H9 (cell line): ENCODE measurements around the gene P4HB. TPM values are rescaled to one million over a fixed set of nuclear protein-coding genes. Genes with fewer than 3 reads are reported as not detected.

ENCODE experiments used
- DNase-seq: peaks from one replicate; pipeline ENCODE4 v3.0.0-alpha.2; 2017
- H2AFZ ChIP-seq: one replicate; pipeline ENCODE4 v1.6.1; 2013; ENCODE audit warnings: mild to moderate bottlenecking, low read length, control low read depth, moderate library complexity
- H2AK5ac ChIP-seq: 2 replicates; pipeline ENCODE4 v1.6.1; 2013; ENCODE audit warnings: low read length, control low read depth, mixed read lengths; ENCODE audit not compliant: insufficient read length
- H2BK120ac ChIP-seq: one replicate; pipeline ENCODE4 v1.6.1; 2013; ENCODE audit warnings: low read depth, mild to moderate bottlenecking, low read length, control low read depth, inconsistent platforms; ENCODE audit not compliant: poor library complexity, severe bottlenecking
- H2BK12ac ChIP-seq: 2 replicates; pipeline ENCODE4 v1.6.1; 2013; ENCODE audit warnings: low read length, control low read depth, mixed read lengths, low read depth; ENCODE audit not compliant: insufficient read length
- H2BK15ac ChIP-seq: 2 replicates; pipeline ENCODE4 v1.6.1; 2013; ENCODE audit warnings: low read depth, low read length, control low read depth
- H2BK20ac ChIP-seq: one replicate; pipeline ENCODE4 v1.6.1; 2013; ENCODE audit warnings: low read depth, mild to moderate bottlenecking, low read length, control low read depth, inconsistent platforms; ENCODE audit not compliant: poor library complexity, severe bottlenecking
- H2BK5ac ChIP-seq: 2 replicates; pipeline ENCODE4 v1.6.1; 2013; ENCODE audit warnings: low read length, control low read depth, mixed read lengths; ENCODE audit not compliant: insufficient read length
- H3K14ac ChIP-seq: 2 replicates; pipeline ENCODE4 v1.6.1; 2013; ENCODE audit warnings: low read length, control low read depth; ENCODE audit not compliant: insufficient read depth
- H3K18ac ChIP-seq: 2 replicates; pipeline ENCODE4 v1.6.1; 2013; ENCODE audit warnings: low read depth, mild to moderate bottlenecking, mixed read lengths, low read length, control low read depth; ENCODE audit not compliant: insufficient read length
- H3K23ac ChIP-seq: 2 replicates; pipeline ENCODE4 v1.6.1; 2013; ENCODE audit warnings: low read length, control low read depth, mixed read lengths, low read depth; ENCODE audit not compliant: insufficient read length
- H3K23me2 ChIP-seq: 2 replicates; pipeline ENCODE4 v1.6.1; 2013; ENCODE audit warnings: low read depth, mild to moderate bottlenecking, mixed read lengths, low read length, control low read depth; ENCODE audit not compliant: insufficient read length, poor library complexity, severe bottlenecking
- H3K27ac ChIP-seq: 2 replicates; pipeline ENCODE4 v1.5.1; 2013; ENCODE audit warnings: low read length, control low read depth, mixed read lengths, low read depth; ENCODE audit not compliant: insufficient read length
- H3K27me3 ChIP-seq: 2 replicates; pipeline ENCODE4 v1.6.1; 2013; ENCODE audit warnings: low read length, control low read depth, inconsistent platforms; ENCODE audit not compliant: insufficient read depth
- H3K4ac ChIP-seq: 2 replicates; pipeline ENCODE4 v1.6.1; 2013; ENCODE audit warnings: low read depth, mild to moderate bottlenecking, control low read depth, inconsistent platforms, low read length, moderate library complexity
- H3K4me1 ChIP-seq: 2 replicates; pipeline ENCODE4 v1.6.1; 2013; ENCODE audit warnings: low read length, control low read depth, inconsistent platforms; ENCODE audit not compliant: insufficient read depth
- H3K4me2 ChIP-seq: 2 replicates; pipeline ENCODE4 v1.6.1; 2013; ENCODE audit warnings: low read length, control low read depth, mixed read lengths; ENCODE audit not compliant: insufficient read length, insufficient read depth
- H3K56ac ChIP-seq: 2 replicates; pipeline ENCODE4 v1.6.1; 2013; ENCODE audit warnings: low read depth, mild to moderate bottlenecking, mixed read lengths, low read length, control low read depth; ENCODE audit not compliant: insufficient read length
- H3K79me1 ChIP-seq: 2 replicates; pipeline ENCODE4 v1.6.1; 2013; ENCODE audit warnings: low read depth, mild to moderate bottlenecking, moderate library complexity, low read length, control low read depth, inconsistent platforms; ENCODE audit not compliant: insufficient read depth, poor library complexity, severe bottlenecking
- H3K79me2 ChIP-seq: 2 replicates; pipeline ENCODE4 v1.6.1; 2013; ENCODE audit warnings: low read length, control low read depth, inconsistent platforms; ENCODE audit not compliant: insufficient read depth
- H3K9ac ChIP-seq: 2 replicates; pipeline ENCODE4 v1.6.1; 2013; ENCODE audit warnings: low read length, control low read depth, mixed read lengths; ENCODE audit not compliant: insufficient read length; ENCODE audit errors: extremely low read depth
- H3K9me3 ChIP-seq: one replicate; pipeline ENCODE4 v1.6.1; 2013; ENCODE audit warnings: low read depth, low read length, inconsistent platforms; ENCODE audit not compliant: control insufficient read depth
- H3T11ph ChIP-seq: one replicate; pipeline ENCODE4 v1.6.1; 2013; ENCODE audit warnings: mild to moderate bottlenecking, low read length, control low read depth, inconsistent platforms
- H4K20me1 ChIP-seq: one replicate; pipeline ENCODE4 v1.6.1; 2013; ENCODE audit not compliant: control insufficient read depth, insufficient read length, insufficient read depth
- H4K5ac ChIP-seq: 2 replicates; pipeline ENCODE4 v1.6.1; 2013; ENCODE audit warnings: low read depth, mild to moderate bottlenecking, mixed read lengths, low read length, control low read depth; ENCODE audit not compliant: insufficient read length
- H4K8ac ChIP-seq: replicated peaks from 2 replicates; pipeline ENCODE4 v1.6.1; 2013; ENCODE audit warnings: low read length, control low read depth, mixed read lengths, low read depth; ENCODE audit not compliant: insufficient read length
- H4K91ac ChIP-seq: 2 replicates; pipeline ENCODE4 v1.6.1; 2013; ENCODE audit warnings: low read depth, mild to moderate bottlenecking, moderate library complexity, mixed read lengths, low read length, control low read depth; ENCODE audit not compliant: insufficient read length
- H3K27ac Mint-ChIP-seq, 3 experiments: 2 replicates in 2 of 3; 3 replicates in 1 of 3; pipeline ENCODE4 v1.8.0; 2020 to 2021; ENCODE audit warnings: mixed read lengths in 3 of 3, mild to moderate bottlenecking in 1 of 3, moderate library complexity in 1 of 3
- H3K27me3 Mint-ChIP-seq: 2 replicates; pipeline ENCODE4 v1.8.0; 2021; ENCODE audit warnings: low read depth, mild to moderate bottlenecking, moderate library complexity, mixed read lengths
- H3K36me3 Mint-ChIP-seq, 3 experiments: 2 replicates in 2 of 3; 3 replicates in 1 of 3; pipeline ENCODE4 v1.8.0; 2020 to 2021; ENCODE audit warnings: low read depth in 3 of 3, mixed read lengths in 3 of 3; ENCODE audit not compliant: insufficient read depth in 1 of 3
- H3K4me1 Mint-ChIP-seq, 2 experiments: 2 replicates each; pipeline ENCODE4 v1.8.0; 2020; ENCODE audit warnings: mixed read lengths in 2 of 2
- H3K4me3 Mint-ChIP-seq, 2 experiments: 2 replicates in 1 of 2; 3 replicates in 1 of 2; pipeline ENCODE4 v1.8.0; 2020 to 2021; ENCODE audit warnings: mild to moderate bottlenecking in 2 of 2, mixed read lengths in 2 of 2, moderate library complexity in 1 of 2
- H3K9me3 Mint-ChIP-seq, 2 experiments: 2 replicates in 1 of 2; 3 replicates in 1 of 2; pipeline ENCODE4 v1.8.0; 2020; ENCODE audit warnings: mild to moderate bottlenecking in 2 of 2, mixed read lengths in 2 of 2, moderate library complexity in 1 of 2
- WGBS: extraction: QIAGEN DNeasy Blood & Tissue Kit; methylation state at CpG from one replicate; pipeline ENCODE4 v1.1.7; 2013; ENCODE audit warnings: missing lambda C conversion rate, low lambda C conversion rate, mixed read lengths; ENCODE audit not compliant: insufficient read length; ENCODE audit errors: extremely low coverage; 5-methylcytosine and 5-hydroxymethylcytosine counted together
- total RNA-seq: library from RNA; stranded (reverse); gene quantifications from 2 replicates; pipeline ENCODE4 v1.2.1, GENCODE V29; 2021
- TF ChIP-seq, protein P1 (sequence below): fragments of 200-600 bp; sonication (generic); conservative IDR thresholded peaks from 3 replicates; pipeline ENCODE4 v1.8.0; 2021; ENCODE audit warnings: antibody characterized with exemption, mild to moderate bottlenecking

P4HB gene
- total RNA-seq, 1 experiment from 2014 or later: 366 TPM

DNA sequence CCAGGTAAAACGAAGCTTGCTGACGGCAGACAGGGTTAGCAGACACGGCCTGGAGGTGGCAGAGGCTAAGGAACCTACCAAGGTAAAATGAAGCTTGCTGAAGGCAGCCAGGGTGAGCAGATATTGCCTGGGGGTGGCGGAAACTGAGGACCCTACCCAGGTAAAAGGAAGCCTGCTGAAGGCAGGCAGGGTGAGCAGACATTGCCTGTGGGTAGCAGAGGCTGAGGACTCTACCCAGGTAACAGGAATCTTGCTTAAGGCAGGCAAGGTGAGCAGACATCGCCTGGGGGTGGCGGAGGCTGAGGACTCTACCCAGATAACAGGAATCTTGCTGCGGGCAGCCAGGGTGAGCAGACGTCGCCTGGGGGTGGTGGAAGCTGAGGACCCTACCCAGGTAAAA is 59.0 kb downstream of the P4HB start:
- H4K91ac ChIP-seq: no peak overlapping the region
- no peak overlapping the region for H3K4ac ChIP-seq
- no peaks in the 10 kb centered on the region for H3K9me3 ChIP-seq
- H3K14ac ChIP-seq: no peak overlapping the region
- no peak overlapping the region for H3K9ac ChIP-seq
- no peak overlapping the region for H2BK5ac ChIP-seq
- no peaks in the 10 kb centered on the region for H3K4me1 ChIP-seq
- H2AK5ac ChIP-seq: no peak overlapping the region
- H3K56ac ChIP-seq: no peak overlapping the region
- no peaks in the 10 kb centered on the region for H4K20me1 ChIP-seq
- H2AFZ ChIP-seq: no peak overlapping the region
- H2BK12ac ChIP-seq: no peak overlapping the region
- TF ChIP-seq, protein P1, sequence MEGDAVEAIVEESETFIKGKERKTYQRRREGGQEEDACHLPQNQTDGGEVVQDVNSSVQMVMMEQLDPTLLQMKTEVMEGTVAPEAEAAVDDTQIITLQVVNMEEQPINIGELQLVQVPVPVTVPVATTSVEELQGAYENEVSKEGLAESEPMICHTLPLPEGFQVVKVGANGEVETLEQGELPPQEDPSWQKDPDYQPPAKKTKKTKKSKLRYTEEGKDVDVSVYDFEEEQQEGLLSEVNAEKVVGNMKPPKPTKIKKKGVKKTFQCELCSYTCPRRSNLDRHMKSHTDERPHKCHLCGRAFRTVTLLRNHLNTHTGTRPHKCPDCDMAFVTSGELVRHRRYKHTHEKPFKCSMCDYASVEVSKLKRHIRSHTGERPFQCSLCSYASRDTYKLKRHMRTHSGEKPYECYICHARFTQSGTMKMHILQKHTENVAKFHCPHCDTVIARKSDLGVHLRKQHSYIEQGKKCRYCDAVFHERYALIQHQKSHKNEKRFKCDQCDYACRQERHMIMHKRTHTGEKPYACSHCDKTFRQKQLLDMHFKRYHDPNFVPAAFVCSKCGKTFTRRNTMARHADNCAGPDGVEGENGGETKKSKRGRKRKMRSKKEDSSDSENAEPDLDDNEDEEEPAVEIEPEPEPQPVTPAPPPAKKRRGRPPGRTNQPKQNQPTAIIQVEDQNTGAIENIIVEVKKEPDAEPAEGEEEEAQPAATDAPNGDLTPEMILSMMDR: no peak
- Mint-ChIP-seq H3K27me3 (peaks cover 65% of the 10 kb centered on the region), H3K36me3 (peaks cover 0 to 3% (median 0%) of the 10 kb centered on the region in 3 experiments; a peak in 2 of 7 replicates), H3K4me3 (no peak overlapping the region), H3K27ac (no peak overlapping the region), H3K9me3 (peaks cover 10 to 17% of the 10 kb centered on the region in 2 experiments), H3K4me1 (peaks cover 0 to 6% of the 10 kb centered on the region in 2 experiments; a peak in 1 of 4 replicates)
- H3K18ac ChIP-seq: no peak overlapping the region
- H3K23ac ChIP-seq: no peak overlapping the region
- no peak overlapping the region for H3K4me2 ChIP-seq
- no peaks in the 10 kb centered on the region for H3K79me2 ChIP-seq
- no peak overlapping the region for H4K8ac ChIP-seq
- no CpG with 5 or more reads among the region's 9 CpGs for WGBS
- H3K27ac ChIP-seq: no peak overlapping the region
- H3K79me1 ChIP-seq: no peaks in the 10 kb centered on the region
- no peak overlapping the region for H4K5ac ChIP-seq
- no peak for DNase-seq
- no peak overlapping the region for H2BK15ac ChIP-seq
- no peak overlapping the region for H2BK20ac ChIP-seq
- no peak overlapping the region for H2BK120ac ChIP-seq
- peaks cover 6% of the 10 kb centered on the region for H3K23me2 ChIP-seq
- H3K27me3 ChIP-seq: peaks cover 32% of the 10 kb centered on the region
- H3T11ph ChIP-seq: no peak overlapping the region
